GM12872 (cell line): ENCODE measurements around the gene EDEM1.

ENCODE experiments used
- CTCF ChIP-seq: IDR thresholded peaks from 3 replicates; pipeline ENCODE4 v1.5.1; 2011; ENCODE audit warnings: low read depth, mild to moderate bottlenecking, low read length, moderate library complexity; ENCODE audit not compliant: insufficient read depth

EDEM1 gene

GRCh38 chr3:5260992-5261501, 73.5 kb downstream of the EDEM1 start:
- TF ChIP-seq CTCF = no peak

- no peak for TF ChIP-seq CTCF
These were observed 75.0 kb downstream of the EDEM1 start for GRCh38 chr3:5262507-5262906.

GRCh38 chr3:5264093-5264600, 76.6 kb downstream of the EDEM1 start:
- no peak for TF ChIP-seq CTCF

- no peak for TF ChIP-seq CTCF
These were observed 77.6 kb downstream of the EDEM1 start for GRCh38 chr3:5264896-5265770.

DNA sequence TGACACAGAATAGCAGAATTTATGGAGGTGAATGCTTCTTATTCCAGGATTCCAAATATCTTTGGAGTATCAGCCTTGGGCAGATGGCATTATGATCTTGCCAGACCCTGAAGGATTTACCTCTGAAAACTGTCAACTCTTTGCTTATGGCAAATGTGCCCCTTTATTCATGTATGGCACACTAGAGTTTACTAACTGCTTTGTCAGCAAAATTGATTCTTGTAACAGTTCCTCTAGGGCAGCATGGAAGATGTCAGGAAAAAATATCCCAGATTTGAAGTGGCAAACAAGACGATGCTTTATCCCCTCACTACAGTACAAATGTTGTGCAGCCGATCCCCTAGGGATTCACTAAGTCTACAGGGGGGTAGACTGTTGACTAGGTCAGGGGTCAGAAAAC, 79.7 kb downstream of the EDEM1 start:
- TF ChIP-seq CTCF = no peak

DNA sequence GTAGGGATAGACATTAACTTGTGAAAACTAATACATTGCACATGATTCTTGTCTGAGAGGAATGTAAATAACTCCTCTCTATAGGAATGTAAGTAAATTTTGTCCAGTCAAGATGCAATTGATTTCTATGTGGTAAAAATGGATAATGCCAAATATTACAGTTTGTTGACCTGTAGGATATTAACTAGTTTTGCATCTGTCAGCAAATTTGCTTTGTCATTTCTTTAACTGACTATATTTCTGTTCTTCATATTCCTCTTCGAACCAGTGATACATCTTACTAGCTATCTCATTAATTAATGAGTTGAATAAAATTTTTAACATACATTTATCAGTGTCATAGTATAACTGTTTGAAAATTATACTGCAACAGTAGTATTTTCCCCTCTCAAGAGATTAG, 80.4 kb downstream of the EDEM1 start:
- TF ChIP-seq CTCF = no peak
